SK-N-SH (cell line): ENCODE measurements around the gene ATP11A. TPM values are rescaled to one million over a fixed set of nuclear protein-coding genes. Genes with fewer than 3 reads are reported as not detected.

Source experiments
- CTCF ChIA-PET: fragments of 300-600, 350-600 bp; formaldehyde crosslinking; extraction: SDS; loops from one replicate; lab custom pipeline; 2021; lab: Yijun Ruan, JAX
- POLR2A ChIA-PET: fragments of 350-600 bp; sonication (Branson Sonifier 250); formaldehyde crosslinking; extraction: SDS; loops from one replicate; lab custom pipeline; 2020; ENCODE audit warnings: antibody characterized with exemption, inconsistent platforms; lab: Yijun Ruan, JAX
- DNase-seq: peaks from one replicate; pipeline ENCODE4 v3.0.0; 2012
- H2AFZ ChIP-seq: fragments of 200-600 bp; sonication (generic); 2 replicates; pipeline ENCODE4 v1.8.1; 2016; ENCODE audit warnings: antibody characterized with exemption, mild to moderate bottlenecking, low read depth
- H3F3A ChIP-seq: fragments of 200-600 bp; sonication (generic); replicated peaks from 2 replicates; pipeline ENCODE3; 2016; ENCODE audit warnings: antibody characterized with exemption, mild to moderate bottlenecking; ENCODE audit not compliant: insufficient read depth
- H3K27ac ChIP-seq, 2 experiments: fragments of 200-500 bp in 1 of 2; fragments of 200-600 bp in 1 of 2; sonication (Bioruptor generic) in 1 of 2; sonication (generic), shearing (Covaris generic) in 1 of 2; 2 replicates each; pipeline versions ENCODE4 v1.5.1 to v1.6.1; 2014 to 2016; ENCODE audit warnings: low read depth in 2 of 2, inconsistent platforms in 1 of 2, low read length in 1 of 2, mild to moderate bottlenecking in 1 of 2, mixed read lengths in 1 of 2
- H3K27me3 ChIP-seq: fragments of 200-600 bp; sonication (generic), shearing (Covaris generic); 2 replicates; pipeline ENCODE4 v1.6.1; 2016; ENCODE audit warnings: mixed run types; ENCODE audit not compliant: insufficient read depth
- H3K36me3 ChIP-seq, 2 experiments: fragments of 200-500 bp in 1 of 2; fragments of 200-600 bp in 1 of 2; sonication (Bioruptor generic) in 1 of 2; sonication (generic) in 1 of 2; replicated peaks in 1 of 2; 2 replicates each; pipeline versions ENCODE3 to v1.5.1; 2014 to 2016; ENCODE audit warnings: low read length in 1 of 2, mild to moderate bottlenecking in 1 of 2; ENCODE audit not compliant: insufficient read depth in 2 of 2, control insufficient read depth in 1 of 2
- H3K4me1 ChIP-seq, 2 experiments: fragments of 200-500 bp in 1 of 2; fragments of 200-600 bp in 1 of 2; sonication (Bioruptor generic) in 1 of 2; sonication (generic), shearing (Covaris generic) in 1 of 2; 2 replicates each; pipeline versions ENCODE4 v1.5.1 to v1.6.1; 2014 to 2016; ENCODE audit warnings: low read depth in 1 of 2, low read length in 1 of 2, mixed run types in 1 of 2; ENCODE audit not compliant: insufficient read depth in 2 of 2, control insufficient read depth in 1 of 2
- H3K4me2 ChIP-seq: fragments of 200-600 bp; sonication (generic), shearing (Covaris generic); 2 replicates; pipeline ENCODE4 v1.6.1; 2017; ENCODE audit warnings: mixed run types
- H3K4me3 ChIP-seq, 2 experiments: fragments of 200-500 bp in 1 of 2; fragments of 200-600 bp in 1 of 2; sonication (Bioruptor generic) in 1 of 2; sonication (generic), shearing (Covaris generic) in 1 of 2; 2 replicates each; pipeline versions ENCODE4 v1.5.1 to v1.8.1; 2014 to 2016; ENCODE audit warnings: low read depth in 2 of 2, inconsistent platforms in 1 of 2, low read length in 1 of 2, mild to moderate bottlenecking in 1 of 2, mixed read lengths in 1 of 2, moderate library complexity in 1 of 2
- H3K79me2 ChIP-seq: fragments of 200-600 bp; sonication (generic); 2 replicates; pipeline ENCODE4 v1.8.1; 2017; ENCODE audit warnings: mild to moderate bottlenecking; ENCODE audit not compliant: insufficient read depth
- H3K9ac ChIP-seq: fragments of 200-600 bp; sonication (generic); 2 replicates; pipeline ENCODE4 v1.6.1; 2017; ENCODE audit warnings: mixed run types
- H3K9me2 ChIP-seq: fragments of 200-600 bp; sonication (generic); 2 replicates; pipeline ENCODE4 v1.6.1; 2017; ENCODE audit warnings: mixed run types
- H3K9me3 ChIP-seq: fragments of 200-600 bp; sonication (generic); 2 replicates; pipeline ENCODE4 v1.6.1; 2017; ENCODE audit warnings: mixed run types, mild to moderate bottlenecking, moderate library complexity
- H4K20me1 ChIP-seq: fragments of 200-600 bp; sonication (generic); 2 replicates; pipeline ENCODE4 v1.6.1; 2017; ENCODE audit warnings: mild to moderate bottlenecking, mixed run types; ENCODE audit not compliant: insufficient read depth
- CHD2 ChIP-seq: fragments of 150-350 bp; IDR thresholded peaks from 2 replicates; pipeline ENCODE4 v1.6.1; 2018; ENCODE audit warnings: low read length; ENCODE audit not compliant: partially characterized antibody
- CTCF ChIP-seq: fragments of 200-600 bp; sonication (generic); IDR thresholded peaks from 2 replicates; pipeline ENCODE4 v1.6.1; 2017; ENCODE audit warnings: antibody characterized with exemption, mild to moderate bottlenecking, moderate library complexity
- ELF1 ChIP-seq: IDR thresholded peaks from 2 replicates; pipeline ENCODE4 v1.4.0; 2012
- EP300 ChIP-seq, 2 experiments: IDR thresholded peaks; 2 replicates each; pipeline versions ENCODE4 v1.4.0 to v1.6.1; 2012; ENCODE audit warnings: borderline replicate concordance in 1 of 2, low read depth in 1 of 2, low read length in 1 of 2
- FOSL2 ChIP-seq: IDR thresholded peaks from 2 replicates; pipeline ENCODE4 v1.4.0; 2012; ENCODE audit warnings: low read depth, mild to moderate bottlenecking, moderate library complexity, borderline replicate concordance
- FOXJ3 ChIP-seq: sonication (generic); formaldehyde crosslinking; IDR thresholded peaks from 2 replicates; pipeline ENCODE4 v1.5.1; 2020; ENCODE audit warnings: mild to moderate bottlenecking, missing genetic modification reagents
- GABPA ChIP-seq: IDR thresholded peaks from 2 replicates; pipeline ENCODE4 v1.4.0; 2012; ENCODE audit warnings: low read depth, mild to moderate bottlenecking
- JUND ChIP-seq: IDR thresholded peaks from 2 replicates; pipeline ENCODE4 v1.4.0; 2012
- MAX ChIP-seq: IDR thresholded peaks from 2 replicates; pipeline ENCODE4 v1.4.0; 2012; ENCODE audit warnings: low read depth
- MEF2A ChIP-seq: IDR thresholded peaks from 2 replicates; pipeline ENCODE4 v1.4.0; 2012; ENCODE audit warnings: low read depth, borderline replicate concordance
- MXI1 ChIP-seq: IDR thresholded peaks from 2 replicates; pipeline ENCODE4 v1.6.1; 2012; ENCODE audit warnings: mild to moderate bottlenecking, low read depth, low read length, improper control_type of control experiment
- NFIC ChIP-seq: IDR thresholded peaks from 2 replicates; pipeline ENCODE4 v1.4.0; 2012; ENCODE audit warnings: borderline replicate concordance
- PBX3 ChIP-seq: IDR thresholded peaks from 2 replicates; pipeline ENCODE4; 2012
- POLR2AphosphoS5 ChIP-seq: IDR thresholded peaks from 2 replicates; pipeline ENCODE4 v1.6.1; 2012; ENCODE audit warnings: low read depth, low read length
- REST ChIP-seq: IDR thresholded peaks from 2 replicates; pipeline ENCODE4 v1.6.1; 2012; ENCODE audit warnings: mild to moderate bottlenecking, low read depth, low read length, moderate library complexity
- RFX5 ChIP-seq: IDR thresholded peaks from 2 replicates; pipeline ENCODE4 v1.6.1; 2012; ENCODE audit warnings: mild to moderate bottlenecking, improper control_type of control experiment, low read length
- SIN3A ChIP-seq: IDR thresholded peaks from 2 replicates; pipeline ENCODE4 v1.6.1; 2012; ENCODE audit warnings: low read depth, mild to moderate bottlenecking, low read length, moderate library complexity, borderline replicate concordance
- TAF1 ChIP-seq: IDR thresholded peaks from 2 replicates; pipeline ENCODE4 v1.6.1; 2012; ENCODE audit warnings: low read depth, mild to moderate bottlenecking, low read length, moderate library complexity, borderline replicate concordance
- USF1 ChIP-seq: IDR thresholded peaks from 2 replicates; pipeline ENCODE4 v1.4.0; 2012; ENCODE audit warnings: low read depth, borderline replicate concordance
- YY1 ChIP-seq: IDR thresholded peaks from 2 replicates; pipeline ENCODE4 v1.4.0; 2012; ENCODE audit warnings: low read depth, mild to moderate bottlenecking
- WGBS: methylation state at CpG from one replicate; pipeline ENCODE4 v1.1.6; 2017; ENCODE audit warnings: low lambda C conversion rate; 5-methylcytosine and 5-hydroxymethylcytosine counted together
- polyA plus RNA-seq, 3 experiments: library from polyadenylated mRNA; depleted of rRNA; stranded (reverse); fragments of >200 nt; gene quantifications; 2 replicates each; pipeline ENCODE4 v1.2.3, GENCODE V29; 2012

The ATP11A gene
- polyA plus RNA-seq, 1 of the 3 experiments (the other 2 are of a cell fraction): 4.1 TPM

- Histone ChIP-seq H3K79me2 (no peaks in the 10 kb centered on the region), H3K36me3 (no peaks in the 10 kb centered on the region), H2AFZ (no peak overlapping the region), H3K4me1 (peaks cover 0 to 12% of the 10 kb centered on the region in 2 experiments; a peak in 2 of 4 replicates), H3F3A (no peaks in the 10 kb centered on the region), H4K20me1 (no peaks in the 10 kb centered on the region), H3K4me3 (no peak overlapping the region), H3K9me2 (no peaks in the 10 kb centered on the region), H3K27ac (no peak overlapping the region), H3K9me3 (no peaks in the 10 kb centered on the region), H3K4me2 (no peak overlapping the region), H3K9ac (no peak overlapping the region), H3K27me3 (peaks cover 6% of the 10 kb centered on the region; the same call in 1 of the 2 replicates)
- ChIA-PET CTCF (interaction anchor here (1.4 kb wide), 1 partner anchor 9 kb away, joined by 3 read pairs; no protein-coding TSS in a partner anchor), POLR2A (no interaction called here)
- 84% methylated on average over 12 of the region's 12 CpGs for WGBS
- no peak for DNase-seq
- no peak for TF ChIP-seq NFIC
- no peak for TF ChIP-seq MEF2A
- TF ChIP-seq USF1: no peak
- no peak for TF ChIP-seq PBX3
- no peak for TF ChIP-seq REST
- TF ChIP-seq POLR2AphosphoS5: no peak
- TF ChIP-seq EP300 (IDR thresholded peaks at IDR 0.05; ENCODE audit: borderline replicate concordance in 1 of 2, low read depth in 1 of 2, low read length in 1 of 2): no peak
- TF ChIP-seq MAX: no peak
- no peak for TF ChIP-seq RFX5
- no peak for TF ChIP-seq GABPA
- no peak for TF ChIP-seq SIN3A
- TF ChIP-seq FOSL2: no peak
- TF ChIP-seq JUND: no peak
- no peak for TF ChIP-seq CTCF
- TF ChIP-seq ELF1: no peak
- no peak for TF ChIP-seq FOXJ3 (CRISPR knock-in tag)
- TF ChIP-seq YY1: no peak
- TF ChIP-seq MXI1: no peak
- TF ChIP-seq TAF1: no peak
- no peak for TF ChIP-seq CHD2
Observed at GRCh38 chr13:112923962-112924361, 234.1 kb downstream of the ATP11A start.
